Bone marrow (tissue), 2 donors: ENCODE measurements around the gene PGGHG.
A peak's percentile ranks its signal among the peaks of the same experiment; 100 is the strongest.
"Not testable (repeated sequence)": the region's sequence is repeated elsewhere in the genome, so short reads cannot be mapped to it uniquely, and the experiment has no call there.

Source experiments
- DNase-seq, 2 donors: peaks; one replicate each; lab custom pipeline; 2025; lab: John Stamatoyannopoulos, UW

PGGHG gene

DNA sequence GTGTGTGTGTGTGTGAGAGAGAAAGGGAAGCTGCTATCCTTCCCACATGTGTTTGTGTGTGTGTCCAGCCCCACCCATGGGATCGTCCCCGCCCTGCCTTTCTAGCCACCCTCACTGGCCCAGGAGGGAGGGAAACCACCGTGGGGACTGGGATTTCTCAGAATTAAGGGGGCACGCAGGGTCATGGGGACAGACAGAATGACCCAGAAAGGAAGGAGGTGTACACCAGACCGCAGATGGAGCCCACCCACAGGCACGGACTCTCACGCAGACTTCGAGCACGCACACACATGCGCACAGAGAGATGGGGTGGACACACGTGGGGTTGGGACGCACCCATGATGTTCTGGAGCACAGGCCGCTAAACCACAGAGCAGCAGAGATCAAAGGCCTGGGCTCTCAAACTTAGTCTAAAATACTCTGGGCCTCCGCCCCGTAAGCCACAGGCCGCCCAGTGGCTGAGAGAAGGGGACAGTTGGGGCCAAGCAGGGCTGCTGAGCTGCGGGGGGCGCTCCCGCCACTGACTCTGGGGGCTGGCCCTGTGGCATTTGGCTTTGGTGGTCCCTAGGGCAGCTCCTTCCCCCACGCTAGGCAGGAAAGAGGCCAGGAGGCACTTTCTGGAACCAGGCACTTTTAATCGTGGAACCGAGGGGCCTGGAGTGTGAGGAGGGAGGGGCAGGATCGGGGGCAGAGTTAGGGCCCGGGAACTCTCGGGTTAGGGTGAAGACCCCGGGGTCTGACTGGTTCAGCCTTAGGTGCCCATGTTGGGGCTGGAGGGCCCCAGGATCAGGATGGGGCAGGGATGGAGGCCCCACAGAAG is 8.9 kb downstream of the PGGHG start:
- DNase-seq: no peak

DNA sequence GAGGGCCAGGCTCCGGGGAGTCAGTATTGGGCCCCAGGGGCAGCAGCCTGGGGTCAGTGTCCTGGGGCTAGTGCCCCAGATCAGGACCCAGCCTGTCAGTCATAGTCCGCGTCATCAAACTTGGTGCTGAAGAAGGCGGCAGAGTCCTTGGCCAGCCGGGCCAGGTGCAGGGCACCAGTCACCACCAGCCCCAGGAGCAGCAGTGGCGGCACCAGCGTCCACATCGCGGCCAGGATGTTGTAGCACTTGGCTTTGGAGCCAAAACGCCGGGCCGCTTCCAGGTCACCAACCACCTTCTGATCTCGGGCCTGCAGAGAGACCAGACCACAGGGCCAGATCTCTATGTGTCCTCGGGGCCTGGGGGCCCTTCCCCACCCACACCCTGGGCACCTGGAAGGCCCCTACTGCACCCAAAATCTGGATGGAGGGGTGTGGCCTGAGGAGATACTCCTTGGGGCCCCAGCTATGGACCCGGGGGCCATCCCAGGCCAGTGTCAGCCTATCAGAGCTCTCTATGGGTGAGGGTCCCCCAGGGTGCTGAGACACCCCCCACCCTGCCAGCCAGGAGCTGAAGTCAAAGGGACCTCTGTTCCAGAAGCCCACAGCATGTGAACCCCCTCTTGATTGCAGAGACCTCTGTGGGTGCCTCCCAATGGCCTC is 9.6 kb downstream of the PGGHG start:
- no peak for DNase-seq

DNA sequence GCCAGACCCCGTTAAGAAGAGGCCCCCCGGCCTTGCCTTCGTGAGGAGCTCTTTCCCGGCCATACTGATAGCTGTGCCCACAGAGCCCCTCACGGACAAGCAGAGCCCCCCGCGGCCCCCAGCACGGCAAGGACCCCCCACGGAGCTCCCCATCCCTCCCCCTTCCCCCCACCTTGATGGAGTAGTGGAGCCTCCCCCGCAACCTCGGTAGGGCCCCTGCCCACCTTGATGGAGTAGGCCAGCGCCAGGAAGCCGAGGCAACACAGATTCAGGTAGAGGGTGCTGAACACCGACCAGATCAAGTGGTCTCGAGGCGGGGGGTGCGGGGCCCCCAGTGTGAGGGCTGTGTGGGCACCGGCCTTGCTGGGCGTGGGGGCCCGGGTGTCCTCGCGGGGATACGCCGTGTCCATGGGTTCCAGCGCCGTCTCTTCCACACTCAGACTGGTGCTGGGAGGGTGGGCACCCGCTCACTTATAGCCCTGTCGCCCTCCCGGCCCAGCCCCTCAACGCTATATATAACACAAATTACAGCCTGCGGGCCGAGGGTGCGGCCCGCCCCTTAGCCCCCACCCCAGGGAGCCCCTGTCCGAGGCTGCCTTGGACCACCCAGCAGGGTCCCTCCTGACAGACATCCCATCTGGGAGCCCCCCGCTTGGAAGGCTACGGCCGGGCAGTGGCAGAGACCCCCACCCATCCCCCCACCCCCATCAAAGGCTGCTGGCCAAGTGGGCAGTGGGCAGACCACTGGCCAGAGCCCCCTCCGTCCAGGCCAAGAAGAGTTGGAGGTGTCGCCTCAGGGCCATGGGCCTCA is 10.4 kb downstream of the PGGHG start, which contains the start of gene IFITM5:
TSS of gene IFITM5 (minus strand) at position 446 of the 811 bp plus-strand sequence. CDS start at position 410, 36 bp downstream.
- no peak for DNase-seq

DNA sequence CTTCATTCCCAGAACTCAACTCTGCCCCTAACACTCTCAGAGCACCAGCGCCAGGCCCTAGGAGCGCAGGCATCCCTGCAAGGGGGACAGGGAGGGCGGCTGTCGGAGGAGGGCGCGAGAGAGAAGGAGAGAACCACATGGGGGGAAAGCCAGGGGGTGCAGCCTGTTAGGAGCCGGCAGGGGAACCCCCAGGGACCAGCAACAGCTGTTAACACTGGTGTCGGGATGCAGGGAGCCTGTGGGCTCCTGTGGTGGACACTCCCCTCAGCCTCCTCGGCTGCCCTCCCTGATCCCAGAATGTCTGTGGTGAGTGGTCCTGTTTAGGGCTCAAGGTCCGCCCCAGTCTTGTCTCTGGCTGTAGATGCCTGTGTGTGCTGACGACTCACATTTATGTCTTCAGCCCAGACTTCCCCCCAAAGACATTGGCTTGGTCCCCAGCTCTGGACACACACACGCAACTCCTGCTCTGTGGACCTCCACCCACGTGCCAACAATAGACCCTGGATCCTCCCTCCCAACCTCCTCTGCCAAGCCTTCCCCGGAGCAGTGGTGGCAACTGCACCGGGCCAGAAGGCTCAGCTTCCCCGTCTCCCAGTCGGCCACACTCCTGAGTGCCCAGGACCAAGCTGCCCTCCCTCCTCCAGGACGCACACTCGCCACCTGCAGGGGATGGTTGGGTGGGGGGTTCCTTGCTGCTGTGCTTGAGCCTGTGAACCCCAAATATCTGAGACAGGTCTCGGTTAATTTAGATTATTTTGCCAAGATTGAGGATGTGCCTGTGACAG is 11.2 kb downstream of the PGGHG start:
- peak in 1 of 2 donors; percentile 59 for DNase-seq

DNA sequence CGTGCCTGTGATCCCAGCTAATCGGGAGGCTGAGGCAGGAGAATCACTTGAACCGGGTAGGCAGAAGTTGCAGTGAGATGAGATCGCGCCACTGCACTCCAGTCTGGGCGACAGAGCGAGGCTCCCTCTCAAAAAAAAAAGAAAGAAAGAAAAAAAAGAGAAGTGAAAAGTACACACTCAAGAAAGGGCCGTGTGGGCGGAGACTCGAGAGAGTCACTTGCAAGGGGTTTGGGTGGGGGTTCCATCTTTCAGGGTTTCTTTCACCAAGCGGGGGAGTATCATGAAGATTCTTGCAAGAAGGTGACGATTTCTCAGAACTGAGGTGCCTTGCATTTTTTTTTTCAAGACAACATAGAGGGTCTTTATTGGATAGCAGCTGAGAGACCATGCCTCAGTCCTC is 14.4 kb downstream of the PGGHG start:
- DNase-seq: no peak

DNA sequence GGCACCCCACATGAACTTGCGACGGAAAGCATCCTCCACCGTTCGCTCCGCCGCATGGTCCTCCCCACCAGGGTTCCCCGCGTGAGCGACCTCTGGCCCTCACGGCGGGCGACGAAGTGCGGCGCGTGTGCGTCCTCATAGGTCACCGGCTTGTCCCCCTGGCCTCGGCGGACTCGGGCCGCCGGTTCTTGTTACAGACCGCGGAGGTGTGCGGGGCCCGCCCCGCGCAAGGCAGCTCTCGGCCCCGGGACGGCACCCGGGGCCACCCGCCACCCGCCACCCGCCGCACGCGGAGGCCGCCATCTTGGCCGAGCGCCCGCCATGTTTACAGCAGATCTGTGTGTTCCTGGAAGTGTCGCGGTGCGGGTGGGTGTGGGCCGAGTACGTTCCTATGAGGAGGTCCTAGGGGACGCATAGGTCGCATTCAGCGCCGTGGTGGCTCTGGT is 15.2 kb downstream of the PGGHG start:
- DNase-seq: no peak

DNA sequence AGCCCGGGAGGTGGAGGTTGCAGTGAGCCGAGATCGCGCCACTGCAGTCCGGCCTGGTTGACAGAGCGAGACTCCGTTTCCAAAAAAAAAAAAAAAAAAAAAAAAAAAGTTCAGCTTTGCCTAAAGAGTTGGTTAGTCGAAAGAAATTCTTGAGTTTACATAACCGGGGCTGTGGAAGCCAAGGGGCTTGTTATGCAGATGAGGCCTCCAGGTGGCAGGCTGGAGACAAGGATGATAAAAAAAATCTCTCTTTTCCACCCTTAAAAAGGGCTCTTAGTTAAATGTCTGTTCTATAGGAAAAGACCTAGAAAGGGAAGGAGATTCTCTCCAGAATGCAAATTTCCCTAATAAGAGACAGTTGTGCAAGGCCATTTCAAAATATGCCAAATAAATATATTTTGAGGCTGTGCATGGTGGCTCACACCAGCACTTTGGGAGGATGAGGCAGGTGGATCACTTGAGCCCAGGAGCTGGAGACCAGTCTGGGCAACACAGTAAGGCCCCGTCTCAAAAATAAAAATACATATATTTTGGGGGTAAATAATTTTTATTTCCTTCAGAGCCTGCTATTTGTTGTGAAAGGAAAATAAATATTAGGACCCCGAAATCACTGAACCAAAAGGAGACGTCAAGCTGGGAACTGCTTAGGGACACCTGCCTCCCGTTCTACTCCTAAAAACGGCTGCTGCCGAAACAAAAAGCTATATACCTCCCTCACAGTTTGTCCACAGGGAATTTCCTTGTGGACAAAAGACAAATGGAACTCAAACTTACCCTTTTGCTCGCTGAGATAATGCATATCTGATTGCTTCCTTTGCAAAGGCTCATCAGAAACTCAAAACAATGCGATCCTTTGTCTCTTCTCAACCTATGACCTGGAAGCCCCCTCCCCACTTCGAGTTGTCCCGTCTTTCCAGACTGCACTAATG is 16.3 kb downstream of the PGGHG start:
- DNase-seq: peak in 1 of 2 donors; percentile 21

DNA sequence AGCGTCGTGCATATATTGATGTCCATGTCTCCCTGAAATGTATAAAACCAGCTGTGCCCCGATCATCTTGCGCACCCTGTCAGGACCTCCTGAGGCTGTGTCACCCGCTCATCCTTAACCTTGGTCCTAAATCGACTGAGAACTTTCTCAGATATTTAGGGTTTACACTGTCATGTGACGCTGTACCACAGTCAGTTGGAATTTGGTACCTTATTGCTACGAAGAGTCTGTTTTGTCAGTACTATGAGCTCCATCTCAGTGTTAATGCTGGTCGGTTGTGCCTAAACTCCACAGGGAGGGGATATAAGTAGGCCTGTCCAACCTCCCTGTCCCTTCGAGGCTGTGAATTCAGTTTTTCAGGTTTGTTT is 16.9 kb downstream of the PGGHG start:
- DNase-seq: no peak

DNA sequence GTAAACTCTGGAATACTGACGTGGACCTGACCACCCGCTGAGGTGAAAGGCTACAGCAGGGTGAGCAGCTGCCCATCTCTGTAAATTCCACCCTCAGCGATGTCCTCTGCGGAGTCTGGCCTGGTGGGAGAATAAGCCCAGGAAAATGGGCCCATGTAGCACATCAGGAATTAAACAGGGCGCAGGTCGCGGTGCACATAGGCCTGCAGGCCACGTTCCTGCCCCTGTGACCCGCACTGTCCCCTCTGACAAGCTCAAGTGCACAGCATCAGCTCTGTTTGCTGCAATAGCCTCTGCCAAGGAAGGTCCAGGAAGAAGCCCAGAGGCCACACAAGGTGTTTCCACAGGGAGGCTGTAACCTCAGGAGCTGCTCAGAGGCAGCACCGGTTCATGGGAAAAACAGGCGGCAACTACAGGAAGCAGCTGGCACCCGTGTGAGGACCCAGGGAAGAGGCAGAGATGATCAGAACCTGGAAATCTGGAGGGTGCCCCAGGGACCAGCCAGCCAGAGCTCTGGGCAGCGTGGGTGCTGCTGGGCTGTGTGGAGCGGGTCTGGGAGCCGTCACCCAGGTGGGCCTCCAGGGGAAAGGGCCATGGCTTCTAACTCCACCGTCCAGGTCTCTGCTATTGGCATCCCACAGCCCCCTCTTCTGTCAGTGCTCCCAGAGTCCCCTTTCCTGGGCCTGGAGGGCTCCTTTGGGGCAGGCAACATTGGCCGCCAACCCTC is 17.9 kb downstream of the PGGHG start:
- DNase-seq: no peak

DNA sequence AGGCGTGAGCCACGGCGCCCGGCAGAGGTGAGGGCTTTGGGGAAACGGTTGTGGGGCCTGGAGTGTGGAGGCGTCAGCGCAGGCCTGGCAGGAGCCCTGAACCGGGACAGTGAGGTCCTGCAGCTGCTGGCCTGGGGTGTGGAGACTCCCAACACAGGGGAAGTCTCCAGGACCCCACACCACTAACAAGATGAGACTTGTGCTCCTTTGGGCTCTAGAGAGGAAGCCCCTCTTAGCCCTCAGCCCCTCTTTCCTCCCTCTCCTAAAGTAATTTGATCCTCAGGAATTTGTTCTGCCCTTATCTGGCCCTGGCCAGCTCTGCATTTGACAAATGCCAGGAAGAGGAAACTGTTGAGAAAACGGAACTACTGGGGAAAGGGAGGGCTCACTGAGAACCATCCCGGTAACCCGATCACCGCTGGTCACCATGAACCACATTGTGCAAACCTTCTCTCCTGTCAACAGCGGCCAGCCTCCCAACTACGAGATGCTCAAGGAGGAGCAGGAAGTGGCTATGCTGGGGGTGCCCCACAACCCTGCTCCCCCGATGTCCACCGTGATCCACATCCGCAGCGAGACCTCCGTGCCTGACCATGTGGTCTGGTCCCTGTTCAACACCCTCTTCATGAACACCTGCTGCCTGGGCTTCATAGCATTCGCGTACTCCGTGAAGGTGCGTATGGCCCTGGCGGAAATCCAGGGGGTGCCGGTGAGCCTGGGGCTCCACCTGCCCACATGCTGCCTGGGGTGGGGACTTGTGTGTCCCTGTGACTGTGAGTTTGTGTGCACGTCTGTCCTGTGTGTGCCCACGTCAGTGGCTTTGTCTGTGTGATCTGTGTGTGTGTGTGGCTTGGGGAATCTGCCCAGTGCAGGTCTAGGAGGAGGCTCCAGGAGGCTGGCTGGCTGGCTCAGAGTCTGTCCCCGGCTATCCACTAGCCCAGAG is 19.1 kb downstream of the PGGHG start, which contains the start of gene IFITM2:
TSS of gene IFITM2 (plus strand) at position 51 of the 943 bp plus-strand sequence. CDS start at position 428, 377 bp downstream.
- DNase-seq: peak; percentile 34 to 66

GRCh38 chr11:308740-309665 is 20.1 kb downstream of the PGGHG start:
- not testable (repeated sequence) for DNase-seq

- not testable (repeated sequence) for DNase-seq
Measured at GRCh38 chr11:309979-310572, 21.1 kb downstream of the PGGHG start.

GRCh38 chr11:311013-311748 is 22.3 kb downstream of the PGGHG start:
- DNase-seq: not testable (repeated sequence)

GRCh38 chr11:312092-312816 is 23.3 kb downstream of the PGGHG start:
- DNase-seq: no peak

DNA sequence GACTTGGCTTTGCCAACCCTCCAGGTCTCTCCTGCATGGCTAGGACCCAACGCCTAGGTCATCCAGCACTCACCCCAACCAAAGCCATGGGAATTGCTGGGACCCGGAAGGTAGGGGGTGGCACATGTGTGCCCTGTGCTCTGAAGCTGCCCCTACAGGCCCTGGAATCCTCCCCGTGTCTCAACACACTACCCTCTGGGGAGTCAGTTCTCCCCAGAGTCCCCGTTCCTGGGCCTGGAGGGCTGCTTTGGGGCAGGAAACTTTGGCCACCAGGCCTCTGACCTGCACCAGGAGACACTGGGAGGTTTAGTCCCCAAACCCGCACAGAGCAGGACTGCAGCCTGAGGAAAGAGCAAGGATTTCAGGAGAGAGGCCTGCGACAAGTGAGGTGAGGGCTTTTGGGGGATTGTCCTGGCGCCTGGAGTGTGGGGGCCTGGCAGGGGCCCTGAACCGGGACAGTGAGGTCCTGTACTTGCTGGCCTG is 24.4 kb downstream of the PGGHG start:
- no peak for DNase-seq
